ENCODE measurements around the gene PCYT1A. TPM values are rescaled to one million over a fixed set of nuclear protein-coding genes. Genes with fewer than 3 reads are reported as not detected.

The PCYT1A gene
- total RNA-seq, 1 donor from 2014 or later, result 83.6 TPM

GRCh38 chr3:196238612-196239560 is 48.6 kb downstream of the PCYT1A start:
- no peak for DNase-seq (ENCODE audit: low read depth)

- DNase-seq (ENCODE audit: low read depth), result peak; percentile 24
Measured at GRCh38 chr3:196237203-196237602, 50.3 kb downstream of the PCYT1A start.

- DNase-seq (ENCODE audit: low read depth), result no peak
Measured at GRCh38 chr3:196236223-196236622, 51.3 kb downstream of the PCYT1A start.

GRCh38 chr3:196235452-196236122 is 51.9 kb downstream of the PCYT1A start:
- DNase-seq (ENCODE audit: low read depth), result no peak

- no peak for DNase-seq (ENCODE audit: low read depth)
Measured at GRCh38 chr3:196232882-196233251, 54.7 kb downstream of the PCYT1A start.

GRCh38 chr3:196232154-196232881 is 55.2 kb downstream of the PCYT1A start:
- DNase-seq (ENCODE audit: low read depth), result no peak

- DNase-seq (ENCODE audit: low read depth), result peak; percentile 81
Measured at GRCh38 chr3:196227629-196228493, 59.7 kb downstream of the PCYT1A start.

GRCh38 chr3:196227121-196227561 is 60.4 kb downstream of the PCYT1A start:
- no peak for DNase-seq (ENCODE audit: low read depth)

GRCh38 chr3:196225763-196226364 is 61.7 kb downstream of the PCYT1A start:
- no peak for DNase-seq (ENCODE audit: low read depth)

GRCh38 chr3:196225086-196225485 is 62.4 kb downstream of the PCYT1A start:
- no peak for DNase-seq (ENCODE audit: low read depth)

- peak; percentile 68 for DNase-seq (ENCODE audit: low read depth)
Measured at GRCh38 chr3:196222876-196223595, 64.5 kb downstream of the PCYT1A start.

- no peak for DNase-seq (ENCODE audit: low read depth)
Measured at GRCh38 chr3:196220991-196221390, 66.5 kb downstream of the PCYT1A start.

GRCh38 chr3:196220587-196220986 is 66.9 kb downstream of the PCYT1A start:
- no peak for DNase-seq (ENCODE audit: low read depth)

GRCh38 chr3:196219970-196220311 is 67.6 kb downstream of the PCYT1A start:
- DNase-seq (ENCODE audit: low read depth), result no peak

GRCh38 chr3:196219194-196219969 is 68.1 kb downstream of the PCYT1A start:
- peak; percentile 98 for DNase-seq (ENCODE audit: low read depth)

- no peak for DNase-seq (ENCODE audit: low read depth)
Measured at GRCh38 chr3:196218155-196218712, 69.3 kb downstream of the PCYT1A start.

- DNase-seq (ENCODE audit: low read depth), result no peak
Measured at GRCh38 chr3:196217307-196218154, 70.0 kb downstream of the PCYT1A start.

All from myocyte (in vitro differentiated cells).